ENCODE measurements around the gene POU5F1.

The POU5F1 gene

GRCh38 chr6:31138982-31139381, 31.5 kb downstream of the POU5F1 start, which contains the start of gene PSORS1C2:
Gene PSORS1C2 (minus strand): TSS chr6:31139066. CDS start chr6:31139026, 40 bp downstream.
- DNase-seq (ENCODE audit: low read depth) = no peak
- TF ChIP-seq CTCF (IDR thresholded peaks at IDR 0.05; ENCODE audit: insufficient read depth, low read depth, low read length, missing control alignments) = no peak
- H3K4me3 ChIP-seq (ENCODE audit: low read depth, low read length) = no peak within 1 kb of the TSS

- H3K4me3 ChIP-seq (ENCODE audit: low read depth, low read length) = no peak overlapping the region
- peak; percentile 49 for DNase-seq (ENCODE audit: low read depth)
- no peak for TF ChIP-seq CTCF (IDR thresholded peaks at IDR 0.05; ENCODE audit: insufficient read depth, low read depth, low read length, missing control alignments)
These were observed 34.8 kb downstream of the POU5F1 start for GRCh38 chr6:31135710-31136109.

- no peak overlapping the region for H3K4me3 ChIP-seq (ENCODE audit: low read depth, low read length)
- no peak for DNase-seq (ENCODE audit: low read depth)
- no peak for TF ChIP-seq CTCF (IDR thresholded peaks at IDR 0.05; ENCODE audit: insufficient read depth, low read depth, low read length, missing control alignments)
These were observed 37.7 kb downstream of the POU5F1 start for GRCh38 chr6:31132806-31133205.

- no peak overlapping the region for H3K4me3 ChIP-seq (ENCODE audit: low read depth, low read length)
- DNase-seq (ENCODE audit: low read depth) = peak; percentile 11
- no peak for TF ChIP-seq CTCF (IDR thresholded peaks at IDR 0.05; ENCODE audit: insufficient read depth, low read depth, low read length, missing control alignments)
These were observed 38.9 kb downstream of the POU5F1 start for GRCh38 chr6:31131595-31131994.

GRCh38 chr6:31130751-31131150, 39.7 kb downstream of the POU5F1 start:
- no peak for DNase-seq (ENCODE audit: low read depth)
- H3K4me3 ChIP-seq (ENCODE audit: low read depth, low read length) = no peak overlapping the region
- no peak for TF ChIP-seq CTCF (IDR thresholded peaks at IDR 0.05; ENCODE audit: insufficient read depth, low read depth, low read length, missing control alignments)

- no peak for DNase-seq (ENCODE audit: low read depth)
- no peak overlapping the region for H3K4me3 ChIP-seq (ENCODE audit: low read depth, low read length)
- TF ChIP-seq CTCF (IDR thresholded peaks at IDR 0.05; ENCODE audit: insufficient read depth, low read depth, low read length, missing control alignments) = no peak
These were observed 41.4 kb downstream of the POU5F1 start for GRCh38 chr6:31129130-31129529.

GRCh38 chr6:31128093-31128676, 42.3 kb downstream of the POU5F1 start:
- no peak overlapping the region for H3K4me3 ChIP-seq (ENCODE audit: low read depth, low read length)
- peak; percentile 89 for TF ChIP-seq CTCF (IDR thresholded peaks at IDR 0.05; ENCODE audit: insufficient read depth, low read depth, low read length, missing control alignments)
- peak; percentile 68 for DNase-seq (ENCODE audit: low read depth)
